LNCaP clone FGC (cell line): ENCODE measurements around the gene ERC1.

ENCODE experiments used
- DNase-seq: peaks from one replicate; pipeline ENCODE4 v3.0.0-alpha.2; 2011; ENCODE audit warnings: low read depth
- H3K4me3 ChIP-seq: 2 replicates; pipeline ENCODE4 v1.5.1; 2011; ENCODE audit warnings: mild to moderate bottlenecking, low read depth, low read length, control low read depth
- CTCF ChIP-seq: IDR thresholded peaks from 2 replicates; pipeline ENCODE4 v1.5.1; 2012; ENCODE audit warnings: mild to moderate bottlenecking; ENCODE audit not compliant: control insufficient read depth, insufficient read depth; ENCODE audit errors: extremely low read depth

Gene ERC1

GRCh38 chr12:1377117-1377516 is 386.1 kb downstream of the ERC1 start:
- TF ChIP-seq CTCF = no peak
- H3K4me3 ChIP-seq = no peak overlapping the region
- DNase-seq = no peak

- TF ChIP-seq CTCF = no peak
- DNase-seq = no peak
These were observed 386.7 kb downstream of the ERC1 start for GRCh38 chr12:1377681-1378080.

GRCh38 chr12:1380171-1380851 is 389.3 kb downstream of the ERC1 start:
- H3K4me3 ChIP-seq = no peak overlapping the region
- TF ChIP-seq CTCF = no peak
- DNase-seq = no peak

More at GRCh38 chr12:1377681-1378080, 386.7 kb downstream of the ERC1 start:
- no peak overlapping the region for H3K4me3 ChIP-seq

- no peak for TF ChIP-seq CTCF
- no peak for DNase-seq
- no peak overlapping the region for H3K4me3 ChIP-seq
These were observed 391.1 kb downstream of the ERC1 start for GRCh38 chr12:1382151-1382550.

- no peak overlapping the region for H3K4me3 ChIP-seq
- no peak for DNase-seq
- no peak for TF ChIP-seq CTCF
These were observed 391.8 kb downstream of the ERC1 start for GRCh38 chr12:1382826-1383225.

GRCh38 chr12:1383758-1384157 is 392.7 kb downstream of the ERC1 start:
- no peak for TF ChIP-seq CTCF

GRCh38 chr12:1384910-1385309 is 393.9 kb downstream of the ERC1 start:
- peak; percentile 50 for DNase-seq
- no peak for TF ChIP-seq CTCF
- H3K4me3 ChIP-seq = no peak overlapping the region

More at GRCh38 chr12:1383758-1384157, 392.7 kb downstream of the ERC1 start:
- no peak for DNase-seq
- H3K4me3 ChIP-seq = no peak overlapping the region
